22Rv1 (cell line): ENCODE data around the gene MPRIP.

Source experiments
- CTCF ChIP-seq: fragments of 450-650 bp; IDR thresholded peaks from 2 replicates; pipeline ENCODE4 v1.5.1; 2017; ENCODE audit warnings: mild to moderate bottlenecking
- ZFX ChIP-seq: fragments of 450-650 bp; IDR thresholded peaks from 2 replicates; pipeline ENCODE4 v1.6.1; 2017; ENCODE audit warnings: antibody characterized with exemption, borderline replicate concordance

- TF ChIP-seq CTCF (no peak), ZFX (no peak)
Measured at GRCh38 chr17:17172990-17173389, 130.7 kb downstream of the MPRIP start.
